ENCODE measurements around the gene SORBS1.

Gene SORBS1

DNA sequence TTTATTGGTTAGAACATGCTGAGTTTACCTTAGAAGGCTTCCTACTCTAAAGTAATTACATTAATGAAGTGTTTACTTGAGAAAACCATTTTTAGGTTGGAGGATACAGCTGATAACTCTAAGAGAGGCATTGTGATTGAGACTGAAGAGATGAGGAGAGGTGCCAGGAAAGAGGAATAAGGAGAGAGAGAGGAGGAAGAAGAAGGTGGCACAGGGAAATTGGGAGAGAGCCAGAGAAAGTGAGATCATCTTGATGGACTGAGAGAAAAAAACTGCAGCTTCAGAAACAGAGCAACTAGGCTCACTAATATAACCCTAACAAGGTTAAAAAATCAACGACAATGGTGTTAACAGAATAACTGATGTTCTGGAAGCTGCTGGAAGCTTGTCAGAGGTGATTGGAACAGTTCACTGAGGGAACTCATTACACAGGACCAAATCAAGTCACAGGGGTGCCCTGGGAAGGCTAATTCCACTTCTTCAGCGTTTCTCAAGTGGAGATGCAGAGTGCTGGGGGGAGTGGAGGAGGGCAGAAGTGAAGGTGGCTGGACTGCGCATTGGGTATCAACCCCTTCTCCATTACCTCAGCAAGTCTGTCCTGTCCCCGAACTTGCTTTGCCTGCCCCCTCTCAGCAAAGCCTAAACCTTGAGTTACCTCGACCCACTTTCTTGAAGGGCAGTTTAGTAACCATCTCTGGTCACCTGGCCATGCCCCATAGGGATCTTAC lies 6.9 kb upstream of the SORBS1 start:
- Histone ChIP-seq H3K27ac (ENCODE audit: insufficient read depth, low read length, poor library complexity, severe bottlenecking) (no peak overlapping the region), H3K9me3 (ENCODE audit: control insufficient read depth, low read length) (no peaks in the 10 kb centered on the region), H3K4me1 (ENCODE audit: control insufficient read depth, insufficient read depth, low read length, poor library complexity, severe bottlenecking) (no peaks in the 10 kb centered on the region), H3K36me3 (ENCODE audit: control insufficient read depth, insufficient read depth, low read length) (no peaks in the 10 kb centered on the region), H3K27me3 (replicated peaks; ENCODE audit: control insufficient read depth, insufficient read depth, low read length, poor library complexity, severe bottlenecking) (no peaks in the 10 kb centered on the region), H3K4me3 (ENCODE audit: insufficient read depth, low read depth, low read length, poor library complexity, severe bottlenecking) (no peak overlapping the region)
- DNase-seq: no peak

DNA sequence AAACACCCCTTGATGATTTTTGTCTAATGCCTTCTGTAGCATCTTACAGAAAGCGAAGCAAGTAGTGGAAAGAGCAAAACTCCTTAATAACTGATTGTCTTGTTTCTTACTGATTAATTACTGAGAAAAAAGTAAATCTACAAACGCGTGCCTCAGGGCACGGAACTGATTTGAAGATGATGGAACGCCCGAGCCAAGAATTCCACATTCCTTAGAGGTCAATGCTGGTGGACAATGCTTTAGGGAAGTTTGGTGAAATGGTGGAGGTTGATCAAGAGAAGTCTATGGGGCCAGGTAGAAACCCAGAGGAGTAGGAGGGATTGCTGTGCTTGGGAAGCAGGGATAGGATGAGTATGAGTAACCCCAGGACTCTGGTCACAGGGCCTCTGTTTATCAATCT lies 5.0 kb upstream of the SORBS1 start:
- Histone ChIP-seq H3K4me3 (ENCODE audit: insufficient read depth, low read depth, low read length, poor library complexity, severe bottlenecking) (no peak overlapping the region), H3K4me1 (ENCODE audit: control insufficient read depth, insufficient read depth, low read length, poor library complexity, severe bottlenecking) (no peaks in the 10 kb centered on the region), H3K36me3 (ENCODE audit: control insufficient read depth, insufficient read depth, low read length) (no peaks in the 10 kb centered on the region), H3K9me3 (ENCODE audit: control insufficient read depth, low read length) (no peaks in the 10 kb centered on the region), H3K27ac (ENCODE audit: insufficient read depth, low read length, poor library complexity, severe bottlenecking) (no peak overlapping the region), H3K27me3 (replicated peaks; ENCODE audit: control insufficient read depth, insufficient read depth, low read length, poor library complexity, severe bottlenecking) (no peaks in the 10 kb centered on the region)
- DNase-seq: no peak

DNA sequence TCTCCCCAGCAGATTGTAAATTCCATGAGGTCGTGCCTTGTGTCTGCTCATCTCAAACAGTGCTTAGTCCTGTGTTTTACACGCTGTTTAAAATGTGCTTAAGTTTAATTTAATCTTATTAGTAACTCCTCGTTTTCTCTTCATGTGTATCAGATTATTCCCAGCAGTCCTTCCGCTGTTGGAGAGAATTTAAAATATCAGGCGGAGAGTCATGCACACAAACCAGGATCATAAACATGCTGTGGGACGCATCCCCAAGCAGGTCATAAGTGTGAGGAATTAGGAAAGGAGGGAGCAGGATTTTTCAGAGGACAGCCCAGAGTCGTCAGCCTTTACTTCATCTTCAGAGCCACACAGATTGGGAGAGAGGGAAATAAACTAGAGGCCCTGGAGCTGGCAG lies 4.2 kb upstream of the SORBS1 start:
- no peak overlapping the region for H3K27ac ChIP-seq (ENCODE audit: insufficient read depth, low read length, poor library complexity, severe bottlenecking)
- H3K4me1 ChIP-seq (ENCODE audit: control insufficient read depth, insufficient read depth, low read length, poor library complexity, severe bottlenecking): peaks cover 2% of the 10 kb centered on the region
- no peaks in the 10 kb centered on the region for H3K27me3 ChIP-seq (replicated peaks; ENCODE audit: control insufficient read depth, insufficient read depth, low read length, poor library complexity, severe bottlenecking)
- H3K4me3 ChIP-seq (ENCODE audit: insufficient read depth, low read depth, low read length, poor library complexity, severe bottlenecking): no peak overlapping the region
- no peak for DNase-seq
- H3K36me3 ChIP-seq (ENCODE audit: control insufficient read depth, insufficient read depth, low read length): no peaks in the 10 kb centered on the region
- H3K9me3 ChIP-seq (ENCODE audit: control insufficient read depth, low read length): no peaks in the 10 kb centered on the region

- Histone ChIP-seq H3K27me3 (replicated peaks; ENCODE audit: control insufficient read depth, insufficient read depth, low read length, poor library complexity, severe bottlenecking) (no peaks in the 10 kb centered on the region), H3K4me1 (ENCODE audit: control insufficient read depth, insufficient read depth, low read length, poor library complexity, severe bottlenecking) (peaks cover 6% of the 10 kb centered on the region), H3K9me3 (ENCODE audit: control insufficient read depth, low read length) (no peaks in the 10 kb centered on the region), H3K4me3 (ENCODE audit: insufficient read depth, low read depth, low read length, poor library complexity, severe bottlenecking) (no peak overlapping the region), H3K27ac (ENCODE audit: insufficient read depth, low read length, poor library complexity, severe bottlenecking) (no peak overlapping the region), H3K36me3 (ENCODE audit: control insufficient read depth, insufficient read depth, low read length) (no peaks in the 10 kb centered on the region)
- DNase-seq: no peak
These were observed 3.1 kb upstream of the SORBS1 start for GRCh38 chr10:95564291-95564690.

DNA sequence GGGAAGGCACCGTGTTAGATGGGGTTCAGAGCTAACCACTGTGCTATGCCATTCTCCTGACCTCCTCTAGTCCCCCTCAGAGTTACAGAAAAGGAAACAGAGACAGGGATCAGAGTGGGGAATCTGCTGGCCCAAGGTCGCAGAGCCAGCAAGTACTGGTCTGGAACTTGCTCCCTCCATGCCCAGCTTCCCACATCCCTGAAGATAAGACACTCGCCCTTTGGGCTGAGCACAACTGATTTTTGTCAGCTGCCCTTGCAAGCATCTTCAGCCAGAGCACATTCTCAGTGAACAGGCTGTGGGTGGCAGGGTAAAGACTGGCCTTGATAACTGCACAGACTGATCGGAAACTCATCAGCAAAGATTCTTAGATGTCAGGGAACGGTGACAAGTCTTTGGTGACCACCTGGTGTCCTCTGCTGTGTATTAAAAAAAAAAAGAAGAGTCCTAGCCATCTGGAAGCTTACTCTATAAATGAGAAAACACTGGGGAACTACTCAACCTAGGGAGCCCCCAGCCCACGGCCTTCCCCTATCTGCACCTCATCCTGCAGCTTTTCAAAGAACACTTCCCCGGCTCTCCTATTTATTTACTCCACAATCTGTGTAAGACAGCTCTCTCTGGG lies 1.3 kb upstream of the SORBS1 start:
- Histone ChIP-seq H3K27me3 (replicated peaks; ENCODE audit: control insufficient read depth, insufficient read depth, low read length, poor library complexity, severe bottlenecking) (no peaks in the 10 kb centered on the region), H3K4me3 (ENCODE audit: insufficient read depth, low read depth, low read length, poor library complexity, severe bottlenecking) (no peak overlapping the region), H3K9me3 (ENCODE audit: control insufficient read depth, low read length) (no peaks in the 10 kb centered on the region), H3K4me1 (ENCODE audit: control insufficient read depth, insufficient read depth, low read length, poor library complexity, severe bottlenecking) (peaks cover 6% of the 10 kb centered on the region), H3K36me3 (ENCODE audit: control insufficient read depth, insufficient read depth, low read length) (no peaks in the 10 kb centered on the region), H3K27ac (ENCODE audit: insufficient read depth, low read length, poor library complexity, severe bottlenecking) (no peak overlapping the region)
- DNase-seq: no peak

GRCh38 chr10:95561864-95562177 lies 650 bp upstream of the SORBS1 start:
- Histone ChIP-seq H3K27me3 (replicated peaks; ENCODE audit: control insufficient read depth, insufficient read depth, low read length, poor library complexity, severe bottlenecking) (no peaks in the 10 kb centered on the region), H3K4me3 (ENCODE audit: insufficient read depth, low read depth, low read length, poor library complexity, severe bottlenecking) (peak overlapping the region; percentile 91), H3K4me1 (ENCODE audit: control insufficient read depth, insufficient read depth, low read length, poor library complexity, severe bottlenecking) (peaks cover 6% of the 10 kb centered on the region), H3K9me3 (ENCODE audit: control insufficient read depth, low read length) (no peaks in the 10 kb centered on the region), H3K27ac (ENCODE audit: insufficient read depth, low read length, poor library complexity, severe bottlenecking) (no peak overlapping the region), H3K36me3 (ENCODE audit: control insufficient read depth, insufficient read depth, low read length) (no peaks in the 10 kb centered on the region)
- no peak for DNase-seq

GRCh38 chr10:95560278-95561176 lies 644 bp downstream of the SORBS1 start:
- DNase-seq: peak; percentile 2 to 31 (median 28)
- H3K4me1 ChIP-seq (ENCODE audit: control insufficient read depth, insufficient read depth, low read length, poor library complexity, severe bottlenecking): peaks cover 6% of the 10 kb centered on the region
- H3K27me3 ChIP-seq (replicated peaks; ENCODE audit: control insufficient read depth, insufficient read depth, low read length, poor library complexity, severe bottlenecking): no peaks in the 10 kb centered on the region
- H3K27ac ChIP-seq (ENCODE audit: insufficient read depth, low read length, poor library complexity, severe bottlenecking): peak overlapping the region; percentile 25
- H3K9me3 ChIP-seq (ENCODE audit: control insufficient read depth, low read length): no peaks in the 10 kb centered on the region
- peak overlapping the region; percentile 91 for H3K4me3 ChIP-seq (ENCODE audit: insufficient read depth, low read depth, low read length, poor library complexity, severe bottlenecking)
- no peaks in the 10 kb centered on the region for H3K36me3 ChIP-seq (ENCODE audit: control insufficient read depth, insufficient read depth, low read length)

DNA sequence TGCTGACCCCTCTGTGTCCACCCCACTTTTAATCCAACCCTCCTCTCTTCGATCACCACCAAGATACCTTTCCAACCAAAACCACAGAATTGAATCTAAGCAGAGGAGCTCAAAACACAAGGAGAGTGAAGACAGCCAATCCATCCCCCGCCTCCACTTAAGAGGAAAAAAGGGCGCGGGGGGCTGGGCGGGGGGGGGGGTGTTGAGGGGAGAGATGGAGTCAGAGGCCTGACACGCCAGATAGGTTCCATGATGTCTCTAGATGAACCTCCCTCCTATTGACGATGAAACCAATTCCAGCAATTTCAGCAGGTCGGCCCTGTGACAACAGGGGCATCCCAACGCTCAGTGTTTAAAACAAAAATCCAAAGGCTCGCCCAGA lies 1.3 kb downstream of the SORBS1 start:
- Histone ChIP-seq H3K27me3 (replicated peaks; ENCODE audit: control insufficient read depth, insufficient read depth, low read length, poor library complexity, severe bottlenecking) (no peaks in the 10 kb centered on the region), H3K36me3 (ENCODE audit: control insufficient read depth, insufficient read depth, low read length) (no peaks in the 10 kb centered on the region), H3K9me3 (ENCODE audit: control insufficient read depth, low read length) (no peaks in the 10 kb centered on the region), H3K4me1 (ENCODE audit: control insufficient read depth, insufficient read depth, low read length, poor library complexity, severe bottlenecking) (peaks cover 6% of the 10 kb centered on the region), H3K4me3 (ENCODE audit: insufficient read depth, low read depth, low read length, poor library complexity, severe bottlenecking) (peak overlapping the region; percentile 91), H3K27ac (ENCODE audit: insufficient read depth, low read length, poor library complexity, severe bottlenecking) (no peak overlapping the region)
- no peak for DNase-seq

GRCh38 chr10:95559471-95559870 lies 1.7 kb downstream of the SORBS1 start:
- no peaks in the 10 kb centered on the region for H3K36me3 ChIP-seq (ENCODE audit: control insufficient read depth, insufficient read depth, low read length)
- peaks cover 6% of the 10 kb centered on the region for H3K4me1 ChIP-seq (ENCODE audit: control insufficient read depth, insufficient read depth, low read length, poor library complexity, severe bottlenecking)
- no peaks in the 10 kb centered on the region for H3K27me3 ChIP-seq (replicated peaks; ENCODE audit: control insufficient read depth, insufficient read depth, low read length, poor library complexity, severe bottlenecking)
- H3K27ac ChIP-seq (ENCODE audit: insufficient read depth, low read length, poor library complexity, severe bottlenecking): no peak overlapping the region
- no peak for DNase-seq
- no peak overlapping the region for H3K4me3 ChIP-seq (ENCODE audit: insufficient read depth, low read depth, low read length, poor library complexity, severe bottlenecking)
- H3K9me3 ChIP-seq (ENCODE audit: control insufficient read depth, low read length): no peaks in the 10 kb centered on the region
